ENCODE results near the gene TTI1. TPM values are rescaled to one million over a fixed set of nuclear protein-coding genes. Genes with fewer than 3 reads are reported as not detected.

Gene TTI1
- total RNA-seq, 120 experiments from 2014 or later, result 17.1 to 36.0 (median 23.2) TPM

Other genes with a start within 250 kb of the TTI1 start
- gene VSTM2L, start 130.3 kb downstream of the TTI1 start, total RNA-seq, result 100 to 1,000 TPM in 68 of 120 experiments, 10 to 100 TPM in 52; 24.0 to 168 (median 105) TPM
- gene RPRD1B, start 290 bp upstream of the TTI1 start, total RNA-seq, result 10 to 100 TPM; 25.4 to 59.2 (median 41.5) TPM
- gene TGM2, start 131.8 kb upstream of the TTI1 start, total RNA-seq, result 100 to 1,000 TPM in 7 of 120 experiments, 10 to 100 TPM in 113; 17.7 to 220 (median 53.6) TPM
- 100 to 1,000 TPM in 6 of 120 experiments, 10 to 100 TPM in 114; 19.2 to 129 (median 51.1) TPM for gene KIAA1755, start 227.3 kb upstream of the TTI1 start, total RNA-seq